GM18868 (cell line): ENCODE results near the gene FAM168B.
A peak's percentile ranks its signal among the peaks of the same experiment; 100 is the strongest.
"Not testable (repeated sequence)": the region's sequence is repeated elsewhere in the genome, so short reads cannot be mapped to it uniquely, and the experiment has no call there.

Experiments used
- ATAC-seq: cut with Tn5 transposase; IDR thresholded peaks from one replicate; pipeline ENCODE4 v1.9.1; 2021; ENCODE audit warnings: mild to moderate bottlenecking, moderate library complexity; ENCODE audit not compliant: unreplicated experiment

The FAM168B gene

DNA sequence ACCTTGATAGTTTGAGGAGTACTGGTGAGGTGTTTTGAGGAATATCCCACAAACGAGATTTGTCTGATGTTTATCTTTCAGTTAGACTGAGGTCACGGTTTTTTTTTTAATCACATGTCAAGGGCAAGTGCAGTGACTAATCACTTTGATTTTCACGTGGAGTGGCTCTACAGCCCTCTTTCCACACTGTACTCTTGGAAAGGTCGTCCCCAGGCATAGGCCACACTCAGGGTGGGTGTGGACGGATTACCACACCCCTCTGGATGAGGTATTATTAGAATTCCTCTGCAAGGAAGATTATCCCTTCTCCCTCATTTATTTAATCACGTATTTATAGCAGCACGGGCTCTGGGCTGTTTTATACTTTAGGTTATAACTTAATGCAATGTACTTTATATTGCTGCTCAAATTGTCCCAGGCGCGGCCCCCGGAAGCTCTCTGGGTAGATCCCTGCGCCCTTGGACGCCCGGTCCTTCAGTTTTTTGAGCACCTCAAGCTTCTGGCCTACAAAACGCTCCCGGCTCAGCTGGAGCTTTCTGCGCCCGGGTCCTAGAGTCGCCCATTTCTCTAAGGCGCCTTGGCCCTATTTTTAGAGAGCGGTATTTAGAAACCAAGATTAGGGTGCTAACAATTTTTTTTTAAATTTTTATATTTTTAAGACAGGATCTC is 11.4 kb upstream of the FAM168B start:
- peak; percentile 67 for ATAC-seq

DNA sequence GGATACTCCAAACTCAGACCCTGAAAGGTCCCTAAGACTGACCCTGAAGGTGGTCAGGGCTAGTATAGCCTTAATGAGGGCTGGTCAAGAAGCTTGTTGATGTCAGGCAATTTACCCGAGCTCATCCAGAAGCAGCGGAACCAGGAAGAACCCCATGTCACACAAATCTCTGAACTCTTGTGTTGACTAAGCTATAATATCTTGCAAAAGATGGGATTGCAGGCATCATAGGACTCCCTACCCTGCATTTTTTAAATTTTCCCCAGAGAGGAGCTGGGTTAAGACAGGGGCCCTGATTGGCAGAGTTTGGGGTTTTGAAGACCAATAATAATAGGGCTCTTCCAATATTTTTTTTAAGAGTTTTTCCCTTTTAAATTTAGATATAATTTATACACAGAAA is 9.9 kb upstream of the FAM168B start:
- no peak for ATAC-seq

DNA sequence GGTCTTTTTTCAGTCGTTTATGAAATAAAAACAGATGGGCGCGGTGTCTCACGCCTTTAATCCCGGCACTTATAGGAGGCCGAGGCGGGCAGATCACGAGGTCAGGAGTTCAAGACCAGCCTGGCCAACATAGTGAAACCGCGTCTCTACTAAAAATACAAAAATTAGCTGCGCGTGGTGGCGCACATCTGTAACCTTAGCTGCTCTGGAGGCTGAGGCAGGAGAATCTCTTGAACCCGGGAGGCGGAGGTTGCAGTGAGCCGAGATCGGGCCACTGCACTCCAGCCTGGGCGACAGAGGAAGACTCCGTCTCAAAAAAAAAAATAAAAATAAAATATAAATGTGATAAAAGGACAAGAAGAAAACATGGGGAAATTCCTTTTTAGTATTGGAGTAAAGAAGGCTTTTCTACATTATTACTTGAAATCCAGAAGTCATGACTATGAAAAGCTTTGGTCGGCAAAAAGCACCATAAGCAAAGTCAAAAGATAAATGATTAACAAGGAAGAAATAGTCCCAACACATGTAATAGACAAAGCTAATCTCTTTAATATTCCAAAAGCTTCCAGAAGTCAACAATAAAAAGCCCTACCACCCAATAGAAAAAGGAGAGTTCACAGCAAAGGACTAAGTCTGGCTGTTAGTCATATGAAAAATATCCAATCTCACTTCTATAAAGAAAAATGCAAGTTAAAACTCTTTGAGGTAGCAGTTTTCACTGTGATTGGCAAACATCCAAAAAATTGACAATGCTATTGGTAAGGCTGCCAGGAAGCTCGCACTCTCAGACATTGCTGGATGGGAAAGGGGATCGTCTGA is 1.4 kb upstream of the FAM168B start:
- ATAC-seq = no peak

DNA sequence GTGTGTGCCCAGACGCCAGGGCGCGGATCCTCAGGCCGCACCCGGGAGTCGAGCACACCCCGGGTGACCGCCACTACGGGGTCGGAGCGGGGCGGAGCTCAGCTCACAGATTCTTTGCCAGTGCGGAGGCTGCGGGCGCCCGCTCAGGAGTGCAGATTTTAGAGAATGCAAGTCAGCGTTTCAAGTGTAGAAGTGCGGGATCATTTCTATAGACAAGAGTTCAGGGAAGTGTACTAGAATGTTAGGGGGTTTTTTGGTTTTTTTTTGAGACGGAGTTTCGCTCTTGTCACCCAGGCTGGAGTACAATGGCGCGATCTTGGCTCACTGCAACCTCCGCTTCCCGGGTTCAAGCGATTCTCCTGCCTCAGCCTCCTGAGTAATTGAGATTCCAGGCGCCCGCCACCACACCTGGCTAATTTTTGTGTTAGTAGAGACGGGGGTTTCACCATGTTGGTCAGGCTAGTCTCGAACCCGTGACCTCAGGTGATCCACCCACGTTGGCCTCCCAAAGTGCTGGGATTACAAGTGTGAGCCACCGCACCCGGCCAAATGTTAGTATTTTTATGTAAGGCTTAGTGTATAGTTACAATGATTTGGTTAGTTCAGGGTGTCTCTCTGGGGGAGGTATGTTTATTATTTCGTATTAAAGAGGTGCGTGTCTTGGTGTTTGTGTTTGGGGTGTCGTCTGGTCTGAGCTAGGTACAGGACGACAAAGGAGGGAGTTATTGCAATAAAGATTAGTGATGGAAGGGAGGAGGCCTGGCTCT is 619 bp upstream of the FAM168B start:
- ATAC-seq = peak; percentile 75

GRCh38 chr2:131092458-131093005 is 728 bp downstream of the FAM168B start:
- ATAC-seq = no peak

DNA sequence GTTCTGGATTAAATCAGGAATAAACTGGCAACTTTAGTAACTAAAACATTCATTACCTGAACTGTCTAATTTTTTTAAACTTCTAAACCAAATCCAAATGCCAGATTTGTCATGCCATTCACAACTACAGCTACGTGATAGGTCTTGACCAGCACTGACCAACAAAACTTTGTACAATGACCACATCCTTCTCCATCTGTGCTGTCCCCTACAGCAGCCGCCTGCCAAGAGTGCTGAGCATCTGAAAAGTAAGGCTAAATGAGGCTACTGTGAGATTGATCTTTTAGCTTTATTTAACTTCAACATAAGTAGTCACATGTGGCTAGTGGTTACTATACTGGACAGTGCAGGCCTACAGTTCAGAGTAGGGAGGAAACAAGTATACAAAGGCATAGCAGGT is 7.6 kb downstream of the FAM168B start:
- ATAC-seq = no peak

DNA sequence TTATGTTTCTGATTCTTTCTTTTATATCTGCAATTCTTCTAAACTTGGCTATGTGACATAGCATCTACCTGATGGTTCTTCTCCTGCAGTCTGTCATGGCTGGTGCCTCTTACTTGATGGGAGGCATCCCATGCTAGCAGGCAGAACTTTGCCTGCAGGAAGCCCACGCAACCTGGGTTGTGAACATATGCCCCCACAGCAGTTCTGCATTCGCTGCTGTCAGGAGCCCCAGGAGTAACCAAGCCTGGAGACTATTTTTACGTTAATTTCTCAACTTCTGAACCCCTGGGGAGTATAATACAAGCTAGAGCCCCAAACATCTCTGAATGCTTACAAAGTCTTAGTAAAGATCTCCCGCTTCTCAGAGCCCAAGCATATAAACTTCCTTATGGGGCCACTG is 12.1 kb downstream of the FAM168B start:
- ATAC-seq = no peak

- not testable (repeated sequence) for ATAC-seq
Observed at GRCh38 chr2:131079931-131080330, 13.3 kb downstream of the FAM168B start.

- ATAC-seq = no peak
Observed at GRCh38 chr2:131077966-131078365, 15.3 kb downstream of the FAM168B start.

GRCh38 chr2:131077182-131077846 is 15.9 kb downstream of the FAM168B start:
- no peak for ATAC-seq

- no peak for ATAC-seq
Observed at GRCh38 chr2:131076707-131077106, 16.6 kb downstream of the FAM168B start.

DNA sequence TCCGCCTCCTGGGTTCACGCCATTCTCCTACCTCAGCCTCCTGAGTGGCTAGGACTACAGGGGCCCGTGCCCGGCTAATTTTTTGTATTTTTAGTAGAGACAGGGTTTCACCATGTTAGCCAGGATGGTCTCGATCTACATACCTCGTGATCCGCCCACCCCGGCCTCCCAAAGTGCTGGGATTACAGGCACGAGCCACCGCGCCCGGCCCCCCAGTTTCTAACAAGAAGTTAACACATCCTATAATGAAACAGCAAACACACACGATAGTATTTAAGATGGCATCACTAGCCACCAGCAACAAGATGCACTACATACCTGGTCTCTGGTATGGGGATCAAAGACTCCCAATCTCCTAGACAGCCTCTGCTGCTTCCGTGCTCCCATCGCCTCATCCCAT is 17.7 kb downstream of the FAM168B start:
- ATAC-seq = not testable (repeated sequence)

DNA sequence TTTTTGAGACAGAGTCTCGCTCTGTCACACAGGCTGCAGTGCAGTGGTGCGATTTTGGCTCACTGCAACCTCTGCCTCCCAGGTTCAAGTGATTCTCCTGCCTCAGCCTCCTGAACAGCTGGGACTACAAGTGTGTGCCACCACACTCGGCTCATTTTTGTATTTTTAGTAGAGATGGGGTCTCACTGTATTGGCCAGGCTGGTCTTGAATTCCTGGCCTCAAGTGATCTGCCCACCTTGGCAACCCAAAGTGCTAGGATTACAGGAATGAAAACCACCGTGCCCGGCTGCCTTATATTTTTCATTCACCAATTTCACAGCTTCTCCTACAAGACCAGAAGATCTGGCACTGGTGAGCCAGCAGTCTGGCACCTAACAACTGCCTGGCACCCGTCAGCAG is 25.1 kb downstream of the FAM168B start:
- not testable (repeated sequence) for ATAC-seq

DNA sequence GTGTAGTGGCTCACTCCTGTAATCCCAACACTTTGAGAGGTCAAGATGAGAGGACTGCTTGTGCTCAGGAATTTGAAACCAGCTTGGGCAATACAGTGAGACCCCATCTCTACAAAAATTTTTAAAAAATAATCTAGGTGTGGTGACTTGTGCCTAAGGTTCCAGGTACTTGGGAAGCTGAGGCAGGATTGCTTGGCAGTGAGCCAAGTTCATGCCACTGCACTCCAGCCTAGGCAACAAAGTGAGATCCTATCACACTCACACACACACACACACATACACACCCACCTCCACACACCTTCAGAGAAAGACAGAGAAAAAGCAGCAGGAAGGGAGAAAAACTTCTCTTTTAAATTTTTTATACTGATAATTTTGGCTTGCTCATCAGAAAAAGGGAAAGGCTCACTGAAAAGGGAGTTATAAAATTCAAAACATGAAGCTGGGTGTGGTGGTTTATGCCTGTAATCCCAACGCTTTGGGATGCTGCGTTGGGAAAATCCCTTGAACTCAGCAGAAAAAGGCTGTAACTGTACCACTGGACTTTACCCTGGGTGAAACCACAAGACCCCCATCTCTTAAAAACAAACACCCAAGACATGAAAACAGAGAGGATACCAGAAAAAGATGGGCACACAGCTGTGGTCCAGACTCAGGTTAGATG is 25.7 kb downstream of the FAM168B start:
- ATAC-seq = no peak

DNA sequence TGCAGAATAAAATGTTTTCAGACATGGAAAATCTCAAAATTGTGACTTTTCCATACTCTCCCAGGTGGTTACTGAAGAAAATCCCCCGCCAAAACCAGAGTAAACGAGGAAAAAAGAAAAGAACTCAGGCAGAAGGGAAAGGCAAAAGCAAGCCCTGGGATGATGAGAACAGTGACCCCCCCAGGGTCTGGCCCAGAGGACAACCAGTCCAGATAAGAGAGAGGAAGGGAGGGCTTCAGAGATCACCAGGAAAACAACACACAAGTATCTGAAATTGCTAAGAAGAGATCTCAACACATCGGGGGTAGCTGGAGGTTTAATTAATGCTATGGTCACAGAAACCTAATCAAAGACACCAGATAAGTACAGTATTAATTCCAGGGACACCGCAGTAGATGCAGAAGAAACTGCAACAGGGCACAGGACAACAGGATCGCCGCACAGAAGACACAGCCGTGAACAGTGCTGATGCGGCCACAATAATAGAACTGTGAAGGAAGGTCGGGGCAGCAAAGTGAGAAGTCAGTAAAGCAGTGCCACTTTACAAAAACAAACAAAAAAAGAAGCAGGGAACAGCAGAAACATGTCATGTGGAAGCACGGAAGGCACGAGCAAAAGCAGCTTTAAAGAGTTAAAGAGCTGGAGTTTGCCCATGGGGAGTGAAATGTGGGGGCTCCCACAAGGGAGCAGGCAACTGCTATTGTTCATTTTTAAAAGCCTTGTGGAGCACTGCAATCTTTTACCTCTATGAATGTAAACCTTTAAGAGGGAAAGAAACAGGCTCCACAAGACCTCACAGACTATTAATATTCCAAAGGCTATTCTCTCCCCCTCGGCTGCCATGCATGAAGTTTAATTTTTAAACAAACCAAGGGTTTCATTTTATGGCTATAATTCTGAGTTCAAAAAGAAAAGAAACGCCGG is 28.4 kb downstream of the FAM168B start:
- ATAC-seq = no peak

- no peak for ATAC-seq
Observed at GRCh38 chr2:131063501-131064283, 29.6 kb downstream of the FAM168B start.

- ATAC-seq = no peak
Observed at GRCh38 chr2:131058920-131059319, 34.3 kb downstream of the FAM168B start.

GRCh38 chr2:131058214-131058843 is 34.9 kb downstream of the FAM168B start:
- ATAC-seq = no peak
